ENCODE results near the gene CST7.

CST7 gene

GRCh38 chr20:25006431-25007167 is 57.5 kb downstream of the CST7 start:
- no peak for DNase-seq

- no peak for DNase-seq
Observed at GRCh38 chr20:25007491-25008305, 58.6 kb downstream of the CST7 start.

- no peak for DNase-seq
Observed at GRCh38 chr20:25008388-25009217, 59.5 kb downstream of the CST7 start.
